Stimulated activated CD4-positive, alpha-beta T cell treated with anti-CD3 and anti-CD28 coated beads, Interleukin-2, amount 100 ng/mL, for 24 hours (primary cell): ENCODE results near the gene MAD2L2.

Experiments used
- DNase-seq, 2 donors: peaks; one replicate each; pipeline ENCODE4 v3.0.0-alpha.2; 2020

Gene MAD2L2

DNA sequence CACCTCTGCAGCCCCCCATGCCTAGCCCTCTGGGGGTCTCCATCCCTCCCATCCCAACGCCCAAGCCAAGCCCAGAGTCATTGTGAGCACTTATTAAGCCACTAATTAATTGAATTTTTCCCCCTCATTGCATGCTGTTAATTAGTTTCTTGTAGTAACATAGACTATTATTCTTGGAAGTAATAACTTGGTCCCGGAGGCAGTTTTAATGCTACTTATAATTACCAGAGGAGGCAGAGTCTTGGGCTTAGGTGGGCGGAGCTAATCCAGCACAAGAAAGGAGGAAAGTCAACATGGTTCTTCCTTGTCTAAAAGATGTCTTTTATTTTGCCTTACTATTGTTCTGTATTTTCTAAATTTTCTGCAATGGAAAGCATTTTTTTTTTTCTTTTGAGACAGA, 54.4 kb downstream of the MAD2L2 start:
- no peak for DNase-seq
